GM12878 (cell line): ENCODE data around the gene PTCD3. TPM values are rescaled to one million over a fixed set of nuclear protein-coding genes. Genes with fewer than 3 reads are reported as not detected.
A peak's percentile ranks its signal among the peaks of the same experiment; 100 is the strongest.

ENCODE experiments used
- ATF3 ChIP-seq: IDR thresholded peaks from 2 replicates; pipeline ENCODE4 v1.6.1; 2011; ENCODE audit warnings: low read depth, mild to moderate bottlenecking, low read length, moderate library complexity, borderline replicate concordance; ENCODE audit errors: extremely low read depth
- CBFB ChIP-seq: IDR thresholded peaks from 2 replicates; pipeline ENCODE4 v1.6.1; 2016; ENCODE audit warnings: antibody characterized with exemption, low read depth
- CEBPB ChIP-seq, 2 experiments: fragments of 150-350 bp in 1 of 2; IDR thresholded peaks; 2 replicates each; pipeline ENCODE4 v1.6.1; 2012 to 2014; ENCODE audit warnings: low read depth in 2 of 2, low read length in 2 of 2, borderline replicate concordance in 1 of 2, inconsistent platforms in 1 of 2
- CHD1 ChIP-seq: IDR thresholded peaks from 2 replicates; pipeline ENCODE4 v1.6.1; 2012; ENCODE audit warnings: low read depth, low read length, improper control_type of control experiment
- CHD2 ChIP-seq: IDR thresholded peaks from 2 replicates; pipeline ENCODE4 v1.6.1; 2011; ENCODE audit warnings: low read depth, low read length, improper control_type of control experiment, borderline replicate concordance
- CREM ChIP-seq: IDR thresholded peaks from 2 replicates; pipeline ENCODE4 v1.6.1; 2014; ENCODE audit warnings: antibody characterized with exemption, low read depth
- DPF2 ChIP-seq: fragments of 450-650 bp; IDR thresholded peaks from 2 replicates; pipeline ENCODE4 v1.6.1; 2017; ENCODE audit warnings: mild to moderate bottlenecking
- EZH2 ChIP-seq: IDR thresholded peaks from 2 replicates; pipeline ENCODE4 v1.6.1; 2012; ENCODE audit warnings: low read depth, mild to moderate bottlenecking, control low read depth, inconsistent platforms, low read length, borderline replicate concordance; ENCODE audit not compliant: control insufficient read depth
- GABPA ChIP-seq: IDR thresholded peaks from 2 replicates; pipeline ENCODE4 v1.6.1; 2014; ENCODE audit warnings: antibody characterized with exemption, low read depth, mild to moderate bottlenecking, inconsistent platforms
- HCFC1 ChIP-seq: fragments of 150-350 bp; IDR thresholded peaks from 2 replicates; pipeline ENCODE4 v1.6.1; 2014; ENCODE audit warnings: low read length
- HDGF ChIP-seq: fragments of 450-650 bp; IDR thresholded peaks from 2 replicates; pipeline ENCODE4 v1.6.1; 2016; ENCODE audit warnings: antibody characterized with exemption
- HSF1 ChIP-seq: fragments of 150-350 bp; IDR thresholded peaks from 2 replicates; pipeline ENCODE4 v1.6.1; 2014; ENCODE audit warnings: mild to moderate bottlenecking, low read depth, low read length
- IKZF1 ChIP-seq: fragments of 450-650 bp; conservative IDR thresholded peaks from 2 replicates; pipeline ENCODE4 v1.6.1; 2017; ENCODE audit warnings: antibody characterized with exemption, mild to moderate bottlenecking
- IKZF2 ChIP-seq, 2 experiments: fragments of 450-650 bp; IDR thresholded peaks; 2 replicates each; pipeline ENCODE4 v1.6.1; 2017; ENCODE audit warnings: mild to moderate bottlenecking in 2 of 2, moderate library complexity in 2 of 2
- MXI1 ChIP-seq: fragments of 150-350 bp; IDR thresholded peaks from 2 replicates; pipeline ENCODE4 v1.6.1; 2011; ENCODE audit warnings: low read depth, mild to moderate bottlenecking, inconsistent platforms, low read length, improper control_type of control experiment
- MYC ChIP-seq: IDR thresholded peaks from 2 replicates; pipeline ENCODE4 v1.6.1; 2011; ENCODE audit warnings: mild to moderate bottlenecking, low read length, moderate library complexity, inconsistent platforms; ENCODE audit not compliant: insufficient read depth, insufficient replicate concordance, insufficient read length, severe bottlenecking
- NR2C1 ChIP-seq: fragments of 450-650 bp; IDR thresholded peaks from 2 replicates; pipeline ENCODE4 v1.6.1; 2017; ENCODE audit warnings: antibody characterized with exemption, mild to moderate bottlenecking, moderate library complexity
- POLR2AphosphoS2 ChIP-seq: IDR thresholded peaks from 2 replicates; pipeline ENCODE4 v1.6.1; 2011; ENCODE audit warnings: low read depth, mild to moderate bottlenecking, low read length, improper control_type of control experiment, moderate library complexity
- RAD51 ChIP-seq: fragments of 450-650 bp; IDR thresholded peaks from 2 replicates; pipeline ENCODE4 v1.6.1; 2016; ENCODE audit warnings: moderate library complexity, mild to moderate bottlenecking, inconsistent platforms
- TARDBP ChIP-seq: IDR thresholded peaks from 2 replicates; pipeline ENCODE4 v1.6.1; 2016; ENCODE audit warnings: borderline replicate concordance
- ZBED1 ChIP-seq: IDR thresholded peaks from 2 replicates; pipeline ENCODE4 v1.6.1; 2016; ENCODE audit warnings: borderline replicate concordance
- polyA plus RNA-seq, 11 experiments: library from polyadenylated mRNA; depleted of rRNA in 4 of 11; unstranded in 6 of 11; stranded (reverse) in 5 of 11; fragments of >200 nt; fragmentation: Nextera tagmentation in 4 of 11; fragmentation: Illumina TruSeq in 1 of 11; extraction: Ambion mirVana in 4 of 11; extraction: Trizol in 1 of 11; gene quantifications; 1 replicate in 1 of 11; 2 replicates in 10 of 11; pipeline versions ENCODE4 v1.2.1 to v1.2.3, GENCODE V29; 2011 to 2016; ENCODE audit warnings: inconsistent platforms in 2 of 11, missing spikeins in 2 of 11, low read depth in 1 of 11
- total RNA-seq, 4 experiments: library from RNA; depleted of rRNA in 3 of 4; stranded (reverse); fragments of >200 nt in 3 of 4; fragmentation: Illumina TruSeq in 1 of 4; extraction: Trizol in 1 of 4; gene quantifications; 2 replicates each; pipeline versions ENCODE4 v1.2.1 to v1.2.3, GENCODE V29; 2013 to 2021
- TF ChIP-seq, protein P1 (sequence below): fragments of 450-650 bp; IDR thresholded peaks from 2 replicates; pipeline ENCODE4 v1.6.1; 2018; ENCODE audit warnings: mild to moderate bottlenecking, low read depth, moderate library complexity; ENCODE audit not compliant: partially characterized antibody
- TF ChIP-seq, protein P2 (sequence below): fragments of 450-650 bp; conservative IDR thresholded peaks from 2 replicates; pipeline ENCODE4 v1.6.1; 2017; ENCODE audit warnings: mild to moderate bottlenecking, moderate library complexity

Gene PTCD3
- total and polyA plus RNA-seq, 10 of the 15 experiments (the other 5 are each of a cell fraction or from before 2014, with no cell fraction given): 44.7 to 177 (median 127) TPM

GRCh38 chr2:86105252-86105968, 625 bp upstream of the PTCD3 start, which contains the start of gene POLR1A (continued):
- peak; percentile 35; the same call in 1 of the 2 replicates for TF ChIP-seq ATF3
- TF ChIP-seq, protein P1, sequence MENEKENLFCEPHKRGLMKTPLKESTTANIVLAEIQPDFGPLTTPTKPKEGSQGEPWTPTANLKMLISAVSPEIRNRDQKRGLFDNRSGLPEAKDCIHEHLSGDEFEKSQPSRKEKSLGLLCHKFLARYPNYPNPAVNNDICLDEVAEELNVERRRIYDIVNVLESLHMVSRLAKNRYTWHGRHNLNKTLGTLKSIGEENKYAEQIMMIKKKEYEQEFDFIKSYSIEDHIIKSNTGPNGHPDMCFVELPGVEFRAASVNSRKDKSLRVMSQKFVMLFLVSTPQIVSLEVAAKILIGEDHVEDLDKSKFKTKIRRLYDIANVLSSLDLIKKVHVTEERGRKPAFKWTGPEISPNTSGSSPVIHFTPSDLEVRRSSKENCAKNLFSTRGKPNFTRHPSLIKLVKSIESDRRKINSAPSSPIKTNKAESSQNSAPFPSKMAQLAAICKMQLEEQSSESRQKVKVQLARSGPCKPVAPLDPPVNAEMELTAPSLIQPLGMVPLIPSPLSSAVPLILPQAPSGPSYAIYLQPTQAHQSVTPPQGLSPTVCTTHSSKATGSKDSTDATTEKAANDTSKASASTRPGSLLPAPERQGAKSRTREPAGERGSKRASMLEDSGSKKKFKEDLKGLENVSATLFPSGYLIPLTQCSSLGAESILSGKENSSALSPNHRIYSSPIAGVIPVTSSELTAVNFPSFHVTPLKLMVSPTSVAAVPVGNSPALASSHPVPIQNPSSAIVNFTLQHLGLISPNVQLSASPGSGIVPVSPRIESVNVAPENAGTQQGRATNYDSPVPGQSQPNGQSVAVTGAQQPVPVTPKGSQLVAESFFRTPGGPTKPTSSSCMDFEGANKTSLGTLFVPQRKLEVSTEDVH: no peak
- peak; percentile 62; the same call in 1 of the 2 replicates for TF ChIP-seq TARDBP
- no peak for TF ChIP-seq EZH2
- peak; percentile 80 for TF ChIP-seq RAD51
- TF ChIP-seq HSF1: no peak; the same call in 1 of the 2 replicates
- TF ChIP-seq CEBPB (IDR thresholded peaks at IDR 0.05; ENCODE audit: borderline replicate concordance in 1 of 2, low read depth in 2 of 2, low read length in 2 of 2): no peak
- TF ChIP-seq, protein P2, sequence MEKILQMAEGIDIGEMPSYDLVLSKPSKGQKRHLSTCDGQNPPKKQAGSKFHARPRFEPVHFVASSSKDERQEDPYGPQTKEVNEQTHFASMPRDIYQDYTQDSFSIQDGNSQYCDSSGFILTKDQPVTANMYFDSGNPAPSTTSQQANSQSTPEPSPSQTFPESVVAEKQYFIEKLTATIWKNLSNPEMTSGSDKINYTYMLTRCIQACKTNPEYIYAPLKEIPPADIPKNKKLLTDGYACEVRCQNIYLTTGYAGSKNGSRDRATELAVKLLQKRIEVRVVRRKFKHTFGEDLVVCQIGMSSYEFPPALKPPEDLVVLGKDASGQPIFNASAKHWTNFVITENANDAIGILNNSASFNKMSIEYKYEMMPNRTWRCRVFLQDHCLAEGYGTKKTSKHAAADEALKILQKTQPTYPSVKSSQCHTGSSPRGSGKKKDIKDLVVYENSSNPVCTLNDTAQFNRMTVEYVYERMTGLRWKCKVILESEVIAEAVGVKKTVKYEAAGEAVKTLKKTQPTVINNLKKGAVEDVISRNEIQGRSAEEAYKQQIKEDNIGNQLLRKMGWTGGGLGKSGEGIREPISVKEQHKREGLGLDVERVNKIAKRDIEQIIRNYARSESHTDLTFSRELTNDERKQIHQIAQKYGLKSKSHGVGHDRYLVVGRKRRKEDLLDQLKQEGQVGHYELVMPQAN: peak; percentile 88
- peak; percentile 59; the same call in 1 of the 2 replicates for TF ChIP-seq HDGF
- TF ChIP-seq IKZF1: peak; percentile 84
- peak; percentile 68 for TF ChIP-seq CBFB
- peak; percentile 95 for TF ChIP-seq HCFC1
- TF ChIP-seq MYC: peak; percentile 71
- peak; percentile 58 for TF ChIP-seq MXI1
- no peak for TF ChIP-seq DPF2
- no peak for TF ChIP-seq CHD1
- TF ChIP-seq CHD2: no peak
- 0 out of 2 replicates have a peak, but pooled peaks have one; percentile 30 for TF ChIP-seq GABPA
- TF ChIP-seq NR2C1: 0 out of 2 replicates have a peak, but pooled peaks have one; percentile 2
- TF ChIP-seq ZBED1: no peak
- peak in 1 of 2 experiments; percentile 33; a peak in 2 of 4 replicates for TF ChIP-seq IKZF2 (IDR thresholded peaks at IDR 0.05)
- TF ChIP-seq CREM: peak; percentile 64; the same call in 1 of the 2 replicates
- TF ChIP-seq POLR2AphosphoS2: 0 out of 2 replicates have a peak, but pooled peaks have one; percentile 23
